Retina (tissue), 1 donor: ENCODE data around the gene RNF220.

Experiments used
- DNase-seq: peaks from one replicate; pipeline ENCODE4 v3.0.0-alpha.2; 2016

Gene RNF220

DNA sequence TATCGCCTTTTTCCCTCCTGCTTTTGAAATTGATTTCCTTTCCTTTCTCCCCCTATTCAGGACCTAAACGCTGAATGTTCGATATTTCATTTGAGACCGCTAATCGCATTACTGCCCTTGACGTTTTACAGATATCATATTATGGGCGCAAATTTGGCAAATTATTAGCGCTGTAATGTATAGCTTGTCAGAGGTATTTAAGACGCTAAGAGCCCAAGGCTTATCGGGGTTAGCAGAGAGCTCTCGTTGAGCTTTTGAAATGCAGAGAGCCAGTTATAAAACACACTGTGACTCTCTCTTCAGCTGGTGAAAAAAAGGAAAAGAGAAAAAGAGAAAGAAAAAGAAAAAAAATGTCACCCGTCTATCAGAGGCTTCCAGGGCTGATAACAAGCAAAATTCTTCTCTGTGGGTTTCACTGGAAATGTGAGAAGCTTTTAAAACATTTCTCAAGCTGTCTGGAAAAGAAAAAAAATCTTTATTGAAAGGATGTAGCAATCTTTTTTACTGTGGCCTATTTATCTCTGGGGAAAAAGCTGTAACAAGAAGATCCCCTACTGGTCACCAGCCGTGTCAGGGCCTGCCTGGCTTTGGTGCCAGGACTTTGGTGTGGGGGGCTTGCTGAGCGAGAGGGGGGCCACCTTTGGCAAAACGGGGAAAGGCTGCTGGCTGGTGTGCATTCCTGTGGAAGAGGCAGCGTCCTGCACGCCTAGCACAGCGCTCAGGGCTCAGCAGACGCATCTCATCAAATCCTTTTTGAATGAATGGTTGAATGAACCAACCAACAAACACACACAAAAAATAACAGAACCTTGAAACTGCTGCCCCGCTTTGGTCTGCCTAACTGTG is 119.8 kb downstream of the RNF220 start:
- DNase-seq = peak; percentile 67

DNA sequence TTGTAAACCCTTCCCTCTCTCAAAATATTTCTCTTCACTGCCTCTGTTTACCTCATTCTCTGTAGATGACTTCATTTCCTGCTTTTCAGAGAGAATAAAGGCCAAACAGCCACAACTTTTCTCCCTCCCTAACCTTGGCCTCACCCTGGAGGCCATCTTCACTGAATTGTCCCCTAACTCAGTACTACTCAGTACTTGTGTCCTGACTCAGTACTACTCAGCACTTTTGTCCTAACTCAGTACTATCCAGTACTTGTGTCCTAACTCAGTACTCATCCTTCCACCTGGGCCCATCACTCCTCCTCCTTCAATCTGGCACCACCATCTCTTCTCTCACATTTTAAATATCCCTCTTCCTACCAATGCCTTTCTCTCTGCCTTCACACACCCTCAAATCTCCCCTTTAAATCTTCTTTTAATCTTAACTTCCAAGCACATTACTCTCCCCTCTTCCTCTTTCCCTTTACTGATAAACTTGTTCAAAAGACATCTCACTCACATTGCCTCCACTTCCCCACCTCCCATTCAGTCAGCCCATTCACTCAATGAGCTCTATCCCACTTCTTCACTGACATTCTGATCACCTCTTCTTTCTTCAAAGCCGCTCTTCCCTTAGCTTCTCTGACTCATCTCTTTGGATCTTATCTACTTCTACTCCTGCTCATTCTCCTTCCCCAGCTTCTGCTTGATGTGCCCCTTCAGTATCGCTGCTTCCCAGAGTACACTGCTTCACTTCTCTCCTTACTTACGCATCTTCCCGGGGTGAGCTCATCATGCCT is 121.4 kb downstream of the RNF220 start:
- DNase-seq = no peak

DNA sequence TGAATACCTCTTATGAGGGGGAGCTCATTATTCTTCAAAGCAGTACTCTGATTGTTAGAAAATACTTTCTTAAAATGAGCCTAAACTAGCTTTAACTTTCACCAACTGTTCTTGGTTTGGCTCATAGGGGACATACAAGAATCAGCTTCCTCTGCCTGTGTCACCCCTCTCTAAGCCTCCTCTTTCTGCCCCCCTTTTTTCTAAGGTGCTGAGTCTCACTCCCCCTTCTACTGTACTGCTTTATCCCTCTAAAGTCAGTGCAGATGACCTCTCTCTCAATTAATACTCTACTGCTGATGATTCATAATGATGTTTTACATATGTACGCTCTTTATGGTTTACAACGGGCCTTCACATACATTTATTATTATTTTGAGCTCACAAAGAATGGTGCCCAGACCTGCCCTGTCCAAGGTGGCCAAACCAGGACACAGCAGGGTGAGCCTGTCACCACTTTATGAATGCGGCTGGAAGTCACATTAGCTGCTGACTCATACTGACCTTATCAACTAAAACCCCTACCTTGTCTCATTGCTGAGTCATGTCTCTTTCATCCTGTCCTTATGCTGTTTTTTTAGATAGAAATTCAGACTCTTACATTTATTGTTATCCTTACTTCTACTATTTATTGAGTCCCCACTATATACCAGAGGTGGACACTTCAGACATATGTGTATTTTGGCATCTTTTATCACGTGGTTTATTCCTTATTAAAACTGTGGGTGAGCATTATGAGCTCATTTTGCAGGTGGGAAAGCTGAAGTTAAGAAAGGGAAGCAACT is 126.9 kb downstream of the RNF220 start:
- no peak for DNase-seq

DNA sequence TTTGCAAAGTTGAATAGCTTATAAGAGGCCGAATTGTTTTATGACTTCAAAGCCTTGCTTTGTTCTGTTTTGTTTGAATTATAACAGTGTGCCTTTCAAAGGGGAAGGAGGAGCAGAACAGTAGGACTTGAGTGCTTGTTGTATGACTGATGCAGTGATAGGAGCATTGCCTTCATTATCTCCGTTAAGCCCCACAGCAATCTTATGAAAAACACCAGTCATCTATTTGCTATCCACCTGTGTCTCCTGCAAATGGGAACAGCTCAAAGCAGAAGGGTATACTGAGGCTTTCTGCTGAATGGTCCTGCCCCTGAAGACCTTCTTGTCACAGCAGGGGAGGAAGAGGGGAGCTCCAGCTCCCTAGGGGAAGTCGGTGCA is 127.5 kb downstream of the RNF220 start:
- DNase-seq = no peak

DNA sequence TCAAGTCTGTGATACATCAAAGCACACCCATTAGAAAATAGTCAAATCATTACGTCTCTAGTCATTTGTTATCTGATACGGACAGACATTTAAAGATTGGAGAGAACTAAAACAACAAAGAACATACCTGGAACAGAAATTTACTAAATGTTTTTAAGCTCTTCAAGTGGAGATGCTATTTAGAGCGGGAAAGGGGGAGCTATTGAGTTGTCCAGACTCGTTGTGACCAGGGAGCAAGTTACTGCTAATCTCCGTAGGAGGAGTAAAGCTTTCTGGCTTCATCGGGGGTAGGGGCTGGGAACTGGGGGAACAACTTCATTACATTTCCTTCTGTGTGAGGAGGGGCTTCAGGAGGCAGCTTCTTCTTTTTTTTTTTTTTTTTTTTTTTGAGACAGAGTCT is 129.7 kb downstream of the RNF220 start:
- no peak for DNase-seq

DNA sequence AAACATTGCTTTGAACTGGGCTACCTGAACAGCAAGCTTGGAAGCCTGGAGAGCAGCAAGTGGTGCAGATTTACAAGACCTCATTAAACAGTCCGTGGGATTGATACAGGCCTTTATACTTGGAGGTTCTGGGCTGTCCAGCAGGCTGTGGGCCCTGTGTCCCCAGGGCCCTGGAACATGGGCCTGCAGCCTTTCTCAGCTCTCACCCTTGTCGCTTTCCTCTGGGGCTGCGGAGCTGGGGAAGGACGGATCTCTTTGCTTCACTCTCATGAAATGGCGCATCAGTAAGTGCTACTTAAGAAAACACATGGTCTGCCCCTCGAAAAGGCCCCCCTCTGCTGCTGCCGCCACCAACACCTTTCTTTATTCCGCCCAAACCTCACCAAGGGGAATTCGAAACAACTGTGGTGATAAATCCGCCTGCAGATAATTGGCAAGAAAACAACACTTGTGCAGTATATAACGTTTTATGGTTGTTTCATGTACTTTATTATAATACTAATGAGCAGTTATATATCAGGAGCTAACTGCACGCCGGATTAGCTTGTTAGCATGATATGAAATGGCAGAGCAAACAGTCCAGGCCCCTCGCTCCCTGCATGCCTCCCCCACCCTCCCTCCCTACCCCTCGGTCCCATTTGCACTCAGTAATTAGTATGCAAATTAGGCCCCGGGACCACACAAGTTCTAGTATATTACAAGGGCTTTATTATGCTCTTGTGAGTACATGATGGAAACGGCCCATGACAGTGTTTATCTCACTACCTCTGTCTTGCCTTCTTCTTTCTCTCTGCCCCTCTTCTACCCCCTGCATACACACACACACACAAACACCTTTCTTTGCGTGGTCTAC is 131.5 kb downstream of the RNF220 start:
- peak; percentile 69 for DNase-seq

DNA sequence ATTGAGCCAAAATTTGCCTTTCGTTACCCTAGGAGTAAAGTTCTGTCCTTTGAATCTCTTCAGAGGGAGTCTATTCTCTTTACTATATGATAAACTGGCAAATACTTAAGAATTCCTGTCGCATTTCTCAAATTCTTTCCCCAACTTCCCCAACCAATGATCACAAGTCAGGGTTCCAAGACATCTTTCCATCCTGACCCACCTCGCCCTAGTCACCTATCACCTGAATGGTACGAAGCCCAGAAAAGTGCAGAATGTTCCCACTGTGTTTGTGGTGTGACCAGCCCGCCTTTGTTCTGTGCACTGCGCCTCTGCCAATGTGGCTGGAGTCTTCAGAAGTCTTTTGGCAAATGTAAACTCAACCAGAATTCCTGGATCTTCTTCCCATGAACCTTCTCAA is 132.5 kb downstream of the RNF220 start:
- no peak for DNase-seq

DNA sequence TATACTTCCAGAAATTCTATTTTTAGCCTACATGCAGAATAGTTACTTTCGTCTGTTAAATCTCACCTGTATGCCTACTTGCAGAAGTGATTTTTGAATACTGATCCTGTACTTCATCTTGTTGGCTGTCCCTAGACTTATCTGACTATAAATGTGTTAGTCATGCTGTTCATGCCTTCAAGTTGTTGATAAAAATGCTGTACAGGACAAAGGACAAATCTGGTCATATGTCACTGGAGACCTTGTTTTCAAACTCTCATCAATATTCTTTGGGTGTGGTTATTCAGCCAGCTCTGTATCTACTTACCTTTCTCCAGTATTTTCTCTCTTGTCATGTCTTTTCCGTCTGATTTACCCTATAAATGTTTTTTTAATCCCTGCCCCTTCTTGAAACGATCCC is 132.9 kb downstream of the RNF220 start:
- no peak for DNase-seq

DNA sequence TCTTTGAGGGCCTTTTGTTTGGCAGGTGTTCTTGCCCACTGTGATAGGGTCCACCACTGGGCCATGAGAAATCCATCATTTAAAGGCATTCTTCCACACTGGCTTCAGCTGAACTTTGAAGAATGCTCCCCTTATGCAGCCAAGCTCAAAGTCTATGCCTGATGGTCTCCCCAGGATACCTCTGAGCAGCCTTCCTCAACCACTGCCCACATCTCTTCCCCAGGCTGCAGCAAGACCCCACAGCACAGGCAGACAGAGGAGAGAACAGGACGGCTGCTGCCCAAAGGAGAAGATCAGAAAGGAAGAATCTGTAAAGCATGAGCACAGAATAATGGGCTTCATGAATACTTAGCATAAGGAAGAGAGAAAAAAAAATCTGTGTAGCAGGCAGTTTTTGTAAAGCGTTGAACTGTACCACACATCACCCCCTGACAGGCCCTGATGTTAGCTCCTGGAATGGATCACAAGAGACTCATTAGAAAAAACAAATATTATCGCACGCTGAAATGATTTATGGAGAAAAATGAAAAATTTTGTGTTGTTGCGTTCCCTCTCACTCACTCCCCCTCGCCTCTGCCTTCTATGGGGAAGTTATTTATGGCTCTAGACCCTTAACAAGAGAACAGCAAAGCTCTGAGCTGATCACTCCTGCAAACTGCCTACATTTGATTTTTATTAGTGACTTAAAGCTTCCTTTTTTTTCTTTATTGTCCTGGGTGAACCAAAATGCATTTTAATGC is 135.1 kb downstream of the RNF220 start:
- no peak for DNase-seq

DNA sequence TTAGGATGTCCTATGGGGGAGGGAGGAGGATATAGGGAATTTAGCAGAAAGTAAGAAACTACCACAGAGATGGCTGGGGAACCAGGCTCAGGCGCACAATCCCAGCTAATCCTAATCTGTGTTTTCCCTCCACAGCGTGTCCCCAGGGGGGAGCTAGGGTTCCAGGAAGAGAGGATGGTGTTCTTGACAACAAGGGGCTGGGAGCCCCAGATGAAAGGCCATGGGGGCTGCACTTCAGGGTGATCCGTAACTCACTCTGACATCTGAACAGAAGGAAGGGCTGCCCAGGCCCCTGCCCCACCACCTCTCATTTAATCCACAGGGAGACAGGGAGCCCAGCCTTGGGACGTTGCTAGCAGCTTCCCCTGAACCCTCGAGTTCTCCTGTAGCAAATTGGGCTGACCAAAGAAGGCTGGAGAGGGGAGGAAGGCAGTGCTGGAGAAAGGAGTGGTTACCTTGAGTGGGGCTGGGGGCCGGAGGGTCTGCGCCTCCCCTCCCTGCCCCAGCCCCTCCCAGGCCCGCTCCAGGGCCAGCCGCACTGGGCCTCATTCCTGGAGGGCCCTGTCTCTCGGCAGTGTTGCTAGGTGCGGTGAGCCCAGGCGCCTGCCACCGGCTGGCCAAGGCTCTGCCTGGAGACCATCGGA is 137.5 kb downstream of the RNF220 start:
- DNase-seq = peak; percentile 66

DNA sequence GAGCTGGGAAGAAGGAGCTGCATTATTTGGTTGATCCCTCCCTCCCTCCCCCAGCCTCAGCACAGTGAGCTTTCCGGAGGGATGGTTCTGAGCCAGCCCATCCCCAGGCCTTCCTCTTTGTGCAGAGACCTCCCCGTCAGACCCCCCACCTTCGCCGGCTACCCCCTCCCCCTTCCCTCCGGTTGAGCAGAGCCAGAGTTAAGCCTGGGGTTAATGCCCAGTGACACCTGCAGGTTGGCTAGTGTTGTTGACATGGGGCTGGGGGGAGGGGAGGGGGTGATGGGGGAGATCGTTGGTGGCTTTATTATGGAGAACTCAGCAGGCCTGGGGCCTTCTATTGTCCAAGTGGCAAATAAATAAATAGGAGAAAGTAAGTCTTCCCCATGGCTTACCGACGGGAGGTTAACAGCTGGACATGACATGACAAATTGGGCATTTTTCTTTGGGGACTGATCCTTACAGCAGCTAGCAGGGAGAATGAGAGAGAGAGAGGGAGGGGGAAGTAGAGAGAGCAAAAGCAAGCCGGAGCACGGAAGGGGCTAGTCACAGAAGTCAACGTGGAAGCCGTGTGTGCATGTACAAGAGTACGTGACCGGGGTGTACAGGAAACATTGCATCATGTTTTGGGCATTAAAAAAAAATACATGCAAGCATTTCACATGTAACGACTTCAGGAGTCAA is 138.1 kb downstream of the RNF220 start:
- DNase-seq = peak; percentile 72

DNA sequence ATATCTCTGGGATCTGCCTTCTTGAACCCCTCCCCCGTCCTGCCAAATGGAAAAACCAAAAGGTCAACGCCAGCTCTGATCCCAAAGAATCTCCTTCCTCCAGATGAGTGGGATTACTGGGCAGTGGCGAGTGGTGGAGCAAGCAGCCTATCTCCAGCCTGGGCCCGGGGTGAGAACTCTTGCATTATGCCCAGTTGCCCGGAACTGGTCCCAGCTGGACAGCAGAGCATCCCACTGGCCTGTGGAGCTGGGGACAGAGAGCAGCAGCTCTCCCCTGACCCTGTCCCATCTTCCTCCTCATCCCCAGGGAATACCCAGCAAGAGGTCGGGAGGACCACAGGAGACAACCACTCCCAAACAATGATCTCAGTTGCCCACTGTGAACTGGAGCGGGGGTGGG is 138.7 kb downstream of the RNF220 start:
- DNase-seq = no peak

DNA sequence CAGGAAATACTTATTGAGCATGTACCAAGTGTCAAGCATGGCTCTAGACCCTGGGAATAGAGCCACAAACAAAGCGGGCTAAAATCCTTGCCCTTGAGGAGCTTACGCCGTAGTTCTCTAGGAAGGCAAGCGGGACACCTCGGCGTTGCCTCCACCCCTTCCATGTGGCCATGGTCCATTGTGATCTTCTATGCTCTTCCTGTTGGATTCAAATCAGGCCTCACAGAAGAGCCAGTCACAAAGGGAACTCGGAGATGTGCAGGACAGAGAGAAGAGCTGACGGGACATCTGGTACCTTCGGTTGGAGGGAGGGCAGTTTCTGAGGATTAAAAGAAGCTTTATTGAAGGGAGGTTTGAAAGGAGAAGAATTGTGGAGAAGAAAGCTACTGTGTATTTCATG is 139.9 kb downstream of the RNF220 start:
- DNase-seq = no peak

DNA sequence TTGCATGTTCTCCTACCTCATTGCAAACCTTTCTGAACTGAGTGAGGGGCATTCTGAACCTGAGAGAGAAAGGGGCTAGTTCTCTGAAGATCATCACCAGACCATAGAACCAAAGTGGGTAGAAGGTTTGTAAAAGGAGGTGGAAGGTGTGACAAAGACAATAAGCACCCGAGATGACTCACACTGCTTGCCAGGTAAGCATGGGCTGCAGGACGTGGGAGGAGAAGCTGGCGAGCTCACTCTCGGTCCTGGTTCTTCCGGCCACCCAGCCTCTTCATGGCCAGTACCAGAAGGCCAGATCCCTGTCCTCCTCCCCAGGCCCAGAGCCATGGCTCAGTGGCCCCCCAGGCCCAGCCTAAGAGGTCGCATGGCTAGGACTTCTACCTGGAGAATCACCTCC is 140.9 kb downstream of the RNF220 start:
- DNase-seq = no peak

DNA sequence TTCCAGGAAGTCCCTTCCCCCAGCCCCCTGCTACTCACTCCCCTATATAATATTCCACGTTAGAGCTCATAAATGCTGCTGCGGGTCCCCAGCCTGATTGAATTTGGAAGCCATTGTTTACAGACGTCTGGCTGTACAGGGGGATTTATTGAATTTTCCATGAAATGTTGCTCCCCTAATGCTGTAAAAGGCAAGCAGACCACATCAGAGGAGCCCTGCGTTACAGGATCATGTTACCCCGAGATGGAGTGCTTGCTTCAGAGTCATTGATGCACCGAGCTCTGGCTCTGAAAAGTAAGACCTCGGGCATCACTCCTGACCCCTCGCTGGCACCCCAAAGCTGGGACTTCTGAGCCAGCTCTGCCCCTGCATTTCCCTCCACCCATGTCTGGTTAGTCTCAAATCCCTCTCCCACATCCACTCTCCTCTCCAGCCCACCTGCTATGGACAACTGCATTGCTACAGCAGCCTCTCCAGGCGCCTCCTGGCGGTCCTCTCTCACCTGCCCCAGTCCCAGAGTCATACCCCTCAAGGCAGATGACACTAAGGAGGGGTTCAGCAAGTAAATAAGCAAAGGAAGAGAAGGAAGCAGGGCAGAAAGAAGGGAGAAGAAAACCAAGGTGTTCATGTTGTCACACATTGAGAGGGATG is 141.5 kb downstream of the RNF220 start:
- no peak for DNase-seq

DNA sequence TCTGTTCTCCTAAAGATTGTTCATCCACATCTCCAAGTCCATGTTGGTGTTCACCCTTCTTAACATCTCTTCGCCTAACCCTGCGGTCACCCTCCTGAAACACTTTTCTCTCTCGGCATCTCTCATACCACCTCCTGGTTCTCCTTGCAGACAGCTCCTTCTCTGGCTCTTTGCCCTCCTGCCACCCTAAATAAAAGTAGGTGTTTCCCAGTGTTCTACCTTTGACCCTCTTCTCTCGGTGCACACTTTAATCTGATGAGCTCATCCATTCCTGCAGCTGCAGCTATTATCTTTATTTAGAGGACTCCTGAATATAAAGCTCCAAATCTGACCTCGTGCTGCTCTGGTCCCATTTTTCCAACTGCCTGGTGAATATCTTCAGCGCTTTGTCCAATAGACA is 142.3 kb downstream of the RNF220 start:
- no peak for DNase-seq

DNA sequence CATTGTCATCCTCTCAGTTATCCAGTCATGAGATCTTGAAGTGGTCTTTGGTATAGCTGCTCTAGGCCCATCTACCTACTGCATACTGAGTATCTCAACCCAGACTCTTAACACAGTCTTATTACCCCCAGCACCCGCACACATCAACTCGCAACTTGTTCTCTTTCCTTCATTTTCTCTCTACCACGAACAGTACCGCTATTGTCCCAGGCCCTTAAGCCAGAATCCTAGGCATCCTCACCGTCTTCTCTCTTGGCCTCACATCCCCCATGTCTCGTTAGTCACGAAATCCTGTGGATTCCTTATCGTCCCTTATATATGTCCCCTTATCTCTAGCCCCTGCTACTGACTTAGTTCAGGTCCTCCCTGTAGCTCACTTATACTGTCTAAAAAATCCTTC is 142.8 kb downstream of the RNF220 start:
- no peak for DNase-seq

DNA sequence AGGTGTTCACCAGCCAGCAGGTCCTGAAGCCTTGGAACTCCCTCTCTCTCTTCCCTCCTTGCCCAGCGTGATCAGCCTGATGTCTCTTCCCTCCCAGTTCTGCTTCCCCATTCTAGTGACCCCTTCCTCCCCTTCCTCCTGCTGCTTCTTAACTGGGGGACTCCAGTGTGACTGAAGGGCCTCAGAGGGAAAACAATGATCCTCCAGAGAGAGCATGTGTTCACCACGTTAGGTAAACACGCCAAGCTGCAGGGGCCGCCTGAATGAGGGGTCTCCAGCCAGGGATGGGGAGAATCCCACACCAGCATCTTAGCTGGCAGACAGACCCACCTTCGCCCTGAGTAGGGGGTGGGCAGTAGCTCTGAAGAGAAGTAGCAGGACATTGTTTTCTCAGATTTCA is 144.5 kb downstream of the RNF220 start:
- no peak for DNase-seq

DNA sequence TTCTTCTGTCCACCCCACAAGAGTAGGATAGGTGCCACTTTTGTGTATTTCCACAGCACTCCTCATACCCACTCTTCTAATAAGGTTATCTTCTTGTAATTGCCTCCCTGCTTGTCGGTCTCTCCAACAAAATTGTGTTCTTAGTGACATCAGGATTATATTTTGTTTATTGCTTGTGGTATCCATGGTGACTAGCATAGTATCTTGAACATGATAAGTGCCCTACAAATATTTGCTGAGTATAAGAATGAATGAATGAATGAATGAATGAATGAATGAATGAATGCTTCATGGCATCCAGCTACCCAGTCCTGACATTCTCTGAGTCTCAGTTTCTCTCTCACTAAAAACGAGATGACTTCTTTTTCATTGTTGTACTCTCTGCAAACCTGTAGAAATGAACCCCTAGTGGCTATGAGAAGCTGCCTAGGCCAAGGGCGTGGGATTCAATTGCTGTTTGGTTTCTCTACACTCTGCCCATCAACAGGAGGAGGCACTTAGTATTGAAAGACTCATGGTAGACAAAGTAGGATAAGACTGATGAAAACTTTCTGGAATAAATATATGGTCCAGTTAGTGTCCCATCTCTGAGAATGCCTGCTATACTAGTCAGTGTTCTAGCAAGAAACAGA is 148.2 kb downstream of the RNF220 start:
- no peak for DNase-seq

DNA sequence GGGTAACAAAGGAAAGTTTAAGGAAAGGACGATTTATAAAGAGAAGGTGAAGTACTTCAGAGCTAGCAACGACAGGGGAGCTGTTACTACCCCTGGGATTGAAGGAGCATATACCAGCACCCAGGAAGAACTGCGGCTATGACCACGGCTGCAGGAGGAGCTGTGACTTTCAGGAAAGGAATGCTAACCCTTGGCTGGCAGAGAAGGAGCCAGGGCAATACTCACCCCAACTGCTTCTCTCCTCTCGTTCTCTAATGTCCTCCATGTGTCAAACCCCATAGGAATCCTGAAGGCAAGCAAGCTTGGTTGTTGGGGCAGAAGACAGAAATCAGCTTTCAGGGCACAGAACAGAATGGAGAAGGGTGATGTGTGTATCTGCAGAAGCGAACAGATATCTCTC is 148.7 kb downstream of the RNF220 start:
- DNase-seq = no peak
